ENCODE results near the gene TXN2.
"Not testable (repeated sequence)": the region's sequence is repeated elsewhere in the genome, so short reads cannot be mapped to it uniquely, and the experiment has no call there.

Gene TXN2

GRCh38 chr22:36481393-36482168 is at the start of gene TXN2:
TSS of gene TXN2 (minus strand) at chr22:36481640. CDS start at chr22:36480837, 803 bp downstream.
- peak; percentile 96 for DNase-seq

GRCh38 chr22:36528795-36529751 is 47.6 kb upstream of the TXN2 start, which contains the start of gene EIF3D:
TSS of gene EIF3D (minus strand) at chr22:36529166. CDS start at chr22:36526121, 3,045 bp downstream.
- DNase-seq = peak; percentile 96 to 97

GRCh38 chr22:36528341-36528740 is 46.9 kb upstream of the TXN2 start:
- DNase-seq = no peak

- DNase-seq = no peak
These were observed 41.2 kb upstream of the TXN2 start for GRCh38 chr22:36522662-36523061.

GRCh38 chr22:36520423-36520822 is 39.0 kb upstream of the TXN2 start:
- DNase-seq = no peak

GRCh38 chr22:36519906-36520305 is 38.5 kb upstream of the TXN2 start:
- not testable (repeated sequence) for DNase-seq

GRCh38 chr22:36514766-36515165 is 33.3 kb upstream of the TXN2 start:
- DNase-seq = no peak

GRCh38 chr22:36512991-36513390 is 31.6 kb upstream of the TXN2 start:
- DNase-seq = no peak

- DNase-seq = no peak
These were observed 30.9 kb upstream of the TXN2 start for GRCh38 chr22:36512333-36512732.

- DNase-seq = peak in 1 of 2 donors; percentile 6
These were observed 29.8 kb upstream of the TXN2 start for GRCh38 chr22:36510966-36511881.

GRCh38 chr22:36510384-36510783 is 28.9 kb upstream of the TXN2 start:
- DNase-seq = no peak

- no peak for DNase-seq
These were observed 26.1 kb upstream of the TXN2 start for GRCh38 chr22:36507518-36508010.

- DNase-seq = peak; percentile 79 to 80
These were observed 25.4 kb upstream of the TXN2 start, which contains the start of gene FOXRED2 for GRCh38 chr22:36506637-36507517. TSS of gene FOXRED2 (minus strand) at chr22:36507040. CDS start at chr22:36506422, 618 bp downstream.

GRCh38 chr22:36505998-36506635 is 24.7 kb upstream of the TXN2 start:
- no peak for DNase-seq

GRCh38 chr22:36497910-36498665 is 16.6 kb upstream of the TXN2 start:
- no peak for DNase-seq

- DNase-seq = peak in 1 of 2 donors; percentile 45
These were observed 12.3 kb upstream of the TXN2 start for GRCh38 chr22:36493690-36494110.

- DNase-seq = no peak
These were observed 10.7 kb upstream of the TXN2 start for GRCh38 chr22:36492109-36492508.

- no peak for DNase-seq
These were observed 9.7 kb upstream of the TXN2 start for GRCh38 chr22:36491155-36491554.

- no peak for DNase-seq
These were observed 5.4 kb upstream of the TXN2 start for GRCh38 chr22:36486619-36487384.
